NCI-H1930 (cell line): ENCODE results near the gene MCHR1.
"Not testable (repeated sequence)": the region's sequence is repeated elsewhere in the genome, so short reads cannot be mapped to it uniquely, and the experiment has no call there.

Experiments used
- DNase-seq, 2 experiments: peaks; one replicate each; lab custom pipeline; 2025; lab: John Stamatoyannopoulos, UW

The MCHR1 gene

GRCh38 chr22:40691532-40691931, 12.2 kb downstream of the MCHR1 start:
- no peak for DNase-seq

- DNase-seq: no peak
Observed at GRCh38 chr22:40694411-40694810, 15.1 kb downstream of the MCHR1 start.

GRCh38 chr22:40701274-40701673, 22.0 kb downstream of the MCHR1 start:
- no peak for DNase-seq

- DNase-seq: no peak
Observed at GRCh38 chr22:40703174-40703573, 23.9 kb downstream of the MCHR1 start.

- no peak for DNase-seq
Observed at GRCh38 chr22:40703736-40704135, 24.5 kb downstream of the MCHR1 start.

- no peak for DNase-seq
Observed at GRCh38 chr22:40705918-40706682, 26.8 kb downstream of the MCHR1 start.

GRCh38 chr22:40707154-40707553, 27.9 kb downstream of the MCHR1 start:
- no peak for DNase-seq

- no peak for DNase-seq
Observed at GRCh38 chr22:40708177-40708576, 28.9 kb downstream of the MCHR1 start.

GRCh38 chr22:40709752-40710413, 30.6 kb downstream of the MCHR1 start:
- DNase-seq: no peak

- no peak for DNase-seq
Observed at GRCh38 chr22:40712311-40712710, 33.0 kb downstream of the MCHR1 start.

- DNase-seq: no peak
Observed at GRCh38 chr22:40714499-40715337, 35.4 kb downstream of the MCHR1 start.

- DNase-seq: no peak
Observed at GRCh38 chr22:40716116-40716515, 36.8 kb downstream of the MCHR1 start.

GRCh38 chr22:40717657-40718056, 38.4 kb downstream of the MCHR1 start:
- DNase-seq: not testable (repeated sequence)

GRCh38 chr22:40718250-40719204, 39.2 kb downstream of the MCHR1 start:
- DNase-seq: no peak

GRCh38 chr22:40719599-40719998, 40.3 kb downstream of the MCHR1 start:
- DNase-seq: no peak

- not testable (repeated sequence) for DNase-seq
Observed at GRCh38 chr22:40720156-40720537, 40.9 kb downstream of the MCHR1 start.

- no peak for DNase-seq
Observed at GRCh38 chr22:40720538-40721256, 41.4 kb downstream of the MCHR1 start.

GRCh38 chr22:40721266-40721665, 42.0 kb downstream of the MCHR1 start:
- no peak for DNase-seq

GRCh38 chr22:40723396-40723933, 44.2 kb downstream of the MCHR1 start:
- no peak for DNase-seq

- no peak for DNase-seq
Observed at GRCh38 chr22:40726514-40726913, 47.2 kb downstream of the MCHR1 start.
